Measurements from ENCODE around the gene SLC12A3.
"Not testable (repeated sequence)": the region's sequence is repeated elsewhere in the genome, so short reads cannot be mapped to it uniquely, and the experiment has no call there.

Gene SLC12A3

DNA sequence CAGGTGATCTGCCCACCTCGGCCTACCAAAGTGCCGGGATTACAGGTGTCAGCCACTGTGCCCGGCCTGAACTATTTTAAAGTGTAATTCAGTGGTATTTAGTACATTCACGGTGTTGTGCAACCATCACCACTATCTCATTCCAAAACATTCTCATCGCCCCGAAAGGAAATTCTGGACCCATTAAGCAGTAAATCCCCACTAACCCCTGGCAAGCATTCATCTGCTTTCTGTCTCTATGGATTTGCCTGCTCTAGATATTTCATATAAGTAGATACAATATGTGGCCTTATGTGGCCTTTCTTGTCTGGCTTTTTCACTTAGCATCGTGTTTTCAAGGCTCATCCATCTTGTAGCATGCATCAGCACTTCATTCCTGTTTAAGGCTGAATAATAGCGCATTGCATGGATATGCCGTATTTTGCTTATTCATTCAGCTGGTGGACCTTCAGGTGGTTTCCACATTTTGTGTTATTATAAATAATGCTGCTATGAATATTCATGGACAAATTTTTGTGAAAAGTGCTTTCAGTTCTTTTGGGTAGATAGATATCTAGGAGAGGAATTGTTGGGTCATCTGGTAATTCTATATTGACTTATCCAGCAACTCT is 58.6 kb downstream of the SLC12A3 start:
- DNase-seq = no peak

DNA sequence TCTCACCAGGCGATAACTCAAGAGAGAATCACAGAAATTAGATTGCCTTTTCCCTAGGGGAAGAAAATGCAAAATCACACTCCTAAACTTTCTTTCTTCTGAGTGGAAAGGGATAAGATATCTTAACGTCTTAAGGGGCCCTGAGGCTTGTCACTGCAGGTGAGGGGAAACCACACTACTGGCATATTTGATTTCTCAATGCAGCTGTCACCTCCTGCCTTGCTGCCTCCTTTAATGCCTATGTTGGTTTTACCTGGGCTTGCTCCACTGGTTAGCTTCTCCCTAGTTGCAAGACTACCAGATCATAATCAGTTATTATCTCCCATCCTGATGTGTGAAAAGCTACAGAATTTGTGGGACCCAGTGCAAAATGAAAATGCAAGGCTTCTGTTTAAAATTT is 62.5 kb downstream of the SLC12A3 start:
- DNase-seq = no peak

DNA sequence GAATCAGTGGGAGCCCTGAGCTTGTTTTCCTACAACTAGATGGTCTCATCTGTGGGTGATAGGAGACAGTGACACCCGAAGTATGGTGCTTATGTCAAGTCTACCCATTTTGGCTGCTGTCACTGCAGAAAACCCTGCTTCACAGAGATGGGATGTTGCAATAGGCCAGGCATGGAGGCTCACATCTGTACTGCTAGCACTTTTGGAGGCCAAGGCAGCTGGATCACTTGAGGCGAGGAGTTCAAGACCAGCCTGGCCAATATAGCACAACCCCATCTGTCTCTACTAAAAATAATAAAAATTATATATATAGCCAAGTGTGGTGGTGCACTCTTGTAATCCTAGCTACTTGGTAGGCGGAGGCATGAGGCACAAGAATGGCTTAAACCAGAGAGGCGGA is 64.6 kb downstream of the SLC12A3 start:
- no peak for DNase-seq

DNA sequence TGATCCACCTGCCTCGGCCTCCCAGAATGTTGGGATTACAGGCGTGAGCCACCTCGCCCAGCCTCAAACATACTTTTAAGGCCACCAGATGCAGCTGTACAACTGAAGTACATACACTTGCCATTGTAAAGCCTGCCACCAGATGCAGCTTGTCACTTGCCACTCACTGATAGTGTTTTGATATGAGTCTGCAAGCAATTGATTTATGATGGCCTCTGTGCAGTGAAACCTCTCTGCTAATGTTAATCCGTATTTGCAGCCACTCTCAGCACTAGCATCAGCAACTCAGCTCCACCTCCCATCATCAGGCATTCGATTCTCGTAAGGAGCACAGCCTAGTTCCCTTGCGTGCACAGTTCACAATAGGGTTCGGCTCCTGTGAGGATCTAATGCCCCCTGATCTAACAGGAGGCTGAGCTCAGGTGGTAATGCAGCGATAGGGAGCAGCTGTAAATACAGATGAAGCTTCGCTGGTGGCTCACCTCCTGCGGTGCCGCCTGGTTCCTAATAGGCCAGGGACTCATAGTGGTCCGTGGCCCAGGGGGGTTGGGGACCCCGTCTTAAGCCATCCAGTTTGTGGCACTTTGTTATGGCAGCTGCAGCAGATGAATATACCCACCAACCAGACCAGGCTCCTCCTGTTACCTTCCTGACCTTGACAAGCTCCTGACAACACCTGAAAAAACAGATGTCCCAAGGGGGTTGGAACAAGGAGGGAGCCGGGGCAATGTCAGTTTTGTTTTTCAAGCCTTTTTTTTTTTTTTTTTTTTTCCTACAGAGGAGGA is 65.7 kb downstream of the SLC12A3 start:
- DNase-seq = peak; percentile 59 to 83

DNA sequence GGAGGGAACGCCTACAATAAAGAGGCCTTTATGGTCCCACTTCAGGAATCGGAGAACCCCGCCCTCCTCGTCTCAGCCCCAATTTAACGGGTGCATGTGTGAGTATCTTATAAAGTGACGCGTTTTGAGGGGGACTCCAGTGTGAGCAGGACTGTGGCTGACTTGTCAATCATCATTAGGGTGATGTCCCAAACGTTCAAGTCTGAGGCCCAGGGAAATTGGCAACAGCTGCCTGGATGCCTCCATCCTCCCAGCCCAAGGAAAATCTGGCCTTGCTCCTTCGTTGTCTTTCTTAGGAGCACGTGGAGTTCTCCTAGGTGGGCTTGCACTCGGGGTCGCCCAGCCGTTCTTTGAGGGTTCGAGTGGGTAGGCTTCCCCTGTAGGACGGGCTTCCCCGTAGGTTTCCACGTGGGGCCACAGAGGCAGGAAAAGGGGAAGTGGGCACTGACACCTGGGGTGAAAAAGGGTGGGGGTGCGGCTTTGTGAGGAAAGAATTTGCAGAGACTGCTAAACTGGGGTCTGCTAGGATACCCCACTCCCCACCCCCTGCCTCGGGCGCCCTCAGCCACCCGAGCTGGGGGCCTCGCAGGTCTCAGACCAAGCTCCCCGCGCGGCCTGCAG is 66.4 kb downstream of the SLC12A3 start:
- no peak for DNase-seq

DNA sequence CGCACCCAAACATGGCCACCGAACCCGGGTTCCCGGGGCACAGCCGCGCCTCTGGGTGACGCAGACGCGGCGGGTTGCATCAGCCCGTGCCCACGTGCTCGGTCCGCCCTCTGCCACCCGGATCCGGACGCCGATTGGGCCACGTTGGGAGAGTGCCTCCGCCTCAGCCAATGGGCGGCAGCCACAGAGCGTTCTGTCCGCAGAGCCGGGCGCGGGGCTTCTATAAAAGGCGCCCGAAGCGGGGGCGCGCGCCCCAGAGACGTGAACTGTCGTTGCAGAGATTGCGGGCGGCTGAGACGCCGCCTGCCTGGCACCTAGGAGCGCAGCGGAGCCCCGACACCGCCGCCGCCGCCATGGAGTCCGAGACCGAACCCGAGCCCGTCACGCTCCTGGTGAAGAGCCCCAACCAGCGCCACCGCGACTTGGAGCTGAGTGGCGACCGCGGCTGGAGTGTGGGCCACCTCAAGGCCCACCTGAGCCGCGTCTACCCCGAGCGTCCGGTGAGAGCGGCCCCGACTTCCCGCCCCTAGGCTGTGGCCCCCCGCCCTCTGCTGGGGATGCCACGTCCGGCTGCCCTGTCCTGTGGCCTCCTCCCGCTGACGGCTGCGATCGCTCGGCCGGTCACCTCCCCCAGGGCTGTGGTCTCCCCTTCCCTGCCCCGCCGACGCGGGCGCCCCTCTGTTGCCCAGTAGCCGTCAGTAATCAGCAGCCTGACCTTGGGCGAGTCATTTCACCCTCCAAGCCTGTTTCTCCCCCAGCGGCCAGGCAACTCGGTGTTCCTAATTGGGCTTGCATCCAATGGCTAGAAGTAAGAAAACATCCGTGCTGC is 67.1 kb downstream of the SLC12A3 start, which contains the start of gene HERPUD1:
Gene HERPUD1, plus strand, starts transcription at position 251 of the 829 bp plus-strand sequence. Its CDS starts 103 bp downstream, at position 354.
- peak; percentile 73 to 86 for DNase-seq

DNA sequence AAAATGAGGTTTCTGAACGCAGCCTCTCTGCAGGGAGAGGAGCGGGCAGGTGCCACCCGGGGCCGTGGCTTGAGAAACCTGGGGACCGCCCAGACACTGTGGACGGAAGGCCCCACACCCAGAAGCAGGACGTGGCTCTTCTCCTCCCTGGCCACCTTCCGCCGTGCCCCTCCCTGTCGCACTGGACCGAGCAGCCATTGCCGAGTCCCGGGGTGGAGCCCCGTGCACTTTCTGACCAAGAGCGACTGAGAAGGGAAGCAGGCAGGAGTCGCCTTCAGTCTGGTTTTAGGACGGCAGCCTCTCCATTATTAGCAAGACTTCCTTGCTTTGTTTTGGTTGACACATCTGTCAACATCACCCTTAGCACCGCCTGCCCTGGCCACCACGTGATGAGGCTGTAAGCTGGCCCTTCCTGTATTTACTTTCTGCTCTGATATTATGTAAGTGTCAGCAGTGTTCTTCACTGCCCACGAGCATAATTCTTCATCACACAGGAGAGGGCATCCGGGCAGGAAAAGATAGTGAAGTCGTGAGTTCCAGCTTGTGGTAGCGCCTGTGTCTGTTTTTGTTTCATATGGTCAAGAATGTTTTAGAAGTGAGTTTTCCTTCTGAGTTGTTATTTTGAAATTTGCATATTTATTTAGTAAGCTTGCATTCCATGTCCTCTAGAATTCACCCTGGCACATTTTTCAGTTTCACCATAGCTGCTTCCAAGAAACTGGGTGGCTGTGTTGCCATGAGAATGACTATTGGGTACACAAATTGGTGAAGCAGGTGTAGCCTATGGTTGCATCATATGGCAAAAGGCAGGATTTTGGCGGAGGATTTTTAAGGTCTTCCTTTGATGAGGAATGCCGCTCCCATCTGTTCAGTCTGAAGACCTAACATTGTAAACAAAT is 68.0 kb downstream of the SLC12A3 start:
- no peak for DNase-seq

DNA sequence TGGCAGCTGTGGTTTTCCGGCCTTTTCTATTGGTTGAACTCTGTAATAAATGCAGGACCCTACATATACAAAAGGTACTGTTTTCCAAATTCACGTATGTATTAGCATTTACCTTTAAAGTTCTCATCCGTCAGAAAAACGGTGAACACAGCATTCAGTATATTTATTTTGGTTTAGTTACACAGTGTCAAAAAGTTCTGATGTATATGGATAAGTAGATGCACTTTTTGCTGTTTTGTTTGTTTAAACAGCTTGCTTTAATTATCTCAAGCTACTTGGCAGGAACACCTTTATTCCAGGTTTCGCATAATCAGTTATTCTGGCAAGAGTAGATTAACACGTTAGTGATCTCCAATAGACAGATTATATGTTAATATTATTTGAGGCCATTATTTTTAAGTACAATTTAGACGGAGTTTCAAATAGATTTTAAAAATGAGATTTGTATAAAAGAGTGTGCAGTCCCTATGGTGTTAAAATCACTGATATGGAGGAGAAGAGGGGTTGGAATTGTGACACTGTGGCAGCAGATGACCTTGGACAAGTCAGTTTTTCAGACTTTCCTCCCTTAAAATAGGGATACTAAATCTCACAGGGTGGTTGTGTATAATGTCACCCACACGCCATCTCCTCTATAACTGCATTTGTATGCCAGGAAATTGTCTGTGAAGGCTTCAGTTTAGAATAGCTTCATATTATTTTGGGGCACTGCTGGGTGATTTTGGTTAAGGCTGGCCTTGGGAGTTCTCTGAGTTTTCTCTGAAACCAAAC is 69.0 kb downstream of the SLC12A3 start:
- no peak for DNase-seq

DNA sequence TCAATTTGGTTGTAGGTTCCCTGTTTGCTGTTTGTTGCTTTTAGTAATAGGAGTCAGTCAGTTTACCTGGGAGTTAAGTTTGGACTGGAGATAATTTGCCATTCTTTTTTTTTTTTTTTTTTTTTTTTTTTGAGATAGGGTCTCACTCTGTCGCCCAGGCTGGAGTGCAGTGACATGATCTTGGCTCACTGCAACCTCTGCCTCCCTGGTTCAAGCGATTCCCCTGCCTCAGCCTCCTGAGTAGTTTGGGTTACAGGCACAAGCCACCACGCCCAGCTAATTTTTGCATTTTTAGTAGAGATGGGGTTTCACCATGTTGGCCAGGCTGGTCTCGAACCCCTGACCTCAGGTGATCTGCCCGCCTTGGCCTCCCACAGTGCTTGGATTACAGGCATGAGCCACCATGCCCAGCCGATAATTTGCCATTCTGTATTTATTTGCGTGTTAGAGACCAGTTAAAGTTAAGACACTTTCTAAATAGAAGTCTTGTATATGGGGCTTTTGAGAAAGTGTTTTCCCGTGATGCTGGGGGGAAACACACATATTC is 69.7 kb downstream of the SLC12A3 start:
- DNase-seq = not testable (repeated sequence)

DNA sequence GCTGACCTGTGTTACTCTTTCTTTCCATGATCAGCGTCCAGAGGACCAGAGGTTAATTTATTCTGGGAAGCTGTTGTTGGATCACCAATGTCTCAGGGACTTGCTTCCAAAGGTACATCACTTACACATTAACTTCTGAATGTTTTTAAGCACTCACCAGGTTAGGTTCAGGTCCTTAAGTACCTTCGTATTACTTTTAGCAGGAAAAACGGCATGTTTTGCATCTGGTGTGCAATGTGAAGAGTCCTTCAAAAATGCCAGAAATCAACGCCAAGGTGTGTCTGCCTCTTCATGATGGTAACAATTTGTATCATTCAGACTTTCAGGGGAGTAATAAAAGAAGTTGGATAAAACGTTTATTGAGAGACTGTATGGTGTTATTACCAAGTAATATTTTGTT is 70.2 kb downstream of the SLC12A3 start:
- no peak for DNase-seq

DNA sequence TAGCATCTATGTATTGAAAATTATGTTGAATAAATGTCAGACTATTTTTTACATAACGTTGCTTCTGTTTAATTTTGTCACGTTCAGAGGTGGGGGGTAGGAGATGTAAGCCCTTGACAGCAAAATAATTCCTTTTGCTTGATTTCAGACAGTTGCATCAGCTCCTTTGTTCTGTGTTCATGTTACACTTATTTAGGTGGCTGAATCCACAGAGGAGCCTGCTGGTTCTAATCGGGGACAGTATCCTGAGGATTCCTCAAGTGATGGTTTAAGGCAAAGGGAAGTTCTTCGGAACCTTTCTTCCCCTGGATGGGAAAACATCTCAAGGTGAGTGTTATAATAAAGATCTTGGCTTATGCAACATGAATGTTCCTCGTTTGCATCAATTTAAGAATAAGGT is 71.5 kb downstream of the SLC12A3 start:
- no peak for DNase-seq

DNA sequence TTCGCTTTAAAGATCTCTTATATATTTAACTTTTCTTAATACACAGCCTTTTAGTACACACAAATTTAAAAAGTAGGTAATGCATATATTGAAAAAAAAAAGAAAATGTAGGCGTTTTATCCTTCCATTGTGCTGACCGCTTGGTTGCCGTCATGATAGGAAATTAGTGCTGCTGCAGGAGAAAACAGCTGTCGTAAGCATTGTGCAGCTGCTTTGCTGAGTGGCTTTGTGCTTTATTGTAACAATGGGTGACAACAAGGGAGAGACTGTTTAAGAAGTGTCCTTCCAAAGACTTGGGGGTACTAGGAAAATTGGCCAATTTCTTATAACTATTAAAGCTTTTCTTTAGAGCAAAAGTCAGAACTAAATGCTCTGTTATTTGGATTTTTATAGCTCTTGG is 71.9 kb downstream of the SLC12A3 start:
- no peak for DNase-seq

DNA sequence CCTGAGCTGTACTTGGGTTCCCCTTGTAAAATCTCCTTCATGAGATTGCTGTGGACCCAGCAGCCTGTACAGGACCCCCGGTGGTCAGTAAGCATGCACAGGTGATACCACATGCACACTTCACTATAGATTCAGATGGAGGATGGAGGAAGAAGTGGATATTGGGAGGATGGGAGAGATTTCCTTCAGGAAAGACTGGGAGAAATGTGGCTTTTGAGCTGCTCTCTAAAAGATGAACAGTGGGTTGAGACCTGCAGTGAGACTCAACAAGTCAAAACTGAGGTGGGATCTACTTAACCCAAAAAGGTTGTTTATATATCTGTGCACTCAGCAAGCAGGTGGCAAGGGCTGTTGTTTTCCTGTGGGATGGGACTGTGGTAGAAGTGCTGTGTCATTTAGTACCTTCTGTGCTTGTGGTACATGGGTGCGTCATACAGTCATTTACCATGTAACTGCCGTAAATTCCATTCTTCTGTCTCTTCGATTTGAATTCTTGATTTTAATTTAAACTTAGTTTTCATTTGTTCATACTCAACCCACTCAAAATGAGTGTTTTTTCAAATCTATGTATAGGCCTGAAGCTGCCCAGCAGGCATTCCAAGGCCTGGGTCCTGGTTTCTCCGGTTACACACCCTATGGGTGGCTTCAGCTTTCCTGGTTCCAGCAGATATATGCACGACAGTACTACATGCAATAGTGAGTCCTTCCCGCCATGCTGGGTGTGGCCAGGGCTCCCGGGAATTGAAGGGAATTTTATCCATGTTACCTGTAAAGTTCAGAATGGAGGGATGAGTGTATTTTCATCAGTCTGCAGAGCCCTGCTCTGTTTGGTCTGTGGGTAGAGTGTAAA is 73.9 kb downstream of the SLC12A3 start:
- no peak for DNase-seq

DNA sequence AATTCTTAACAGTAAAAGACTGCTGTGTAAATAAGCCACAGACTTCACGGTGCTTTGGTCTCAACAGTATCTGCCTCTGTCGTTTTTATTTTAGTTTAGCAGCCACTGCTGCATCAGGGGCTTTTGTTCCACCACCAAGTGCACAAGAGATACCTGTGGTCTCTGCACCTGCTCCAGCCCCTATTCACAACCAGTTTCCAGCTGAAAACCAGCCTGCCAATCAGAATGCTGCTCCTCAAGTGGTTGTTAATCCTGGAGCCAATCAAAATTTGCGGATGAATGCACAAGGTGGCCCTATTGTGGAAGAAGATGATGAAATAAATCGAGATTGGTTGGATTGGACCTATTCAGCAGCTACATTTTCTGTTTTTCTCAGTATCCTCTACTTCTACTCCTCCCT is 74.8 kb downstream of the SLC12A3 start:
- peak; percentile 48 to 64 for DNase-seq

DNA sequence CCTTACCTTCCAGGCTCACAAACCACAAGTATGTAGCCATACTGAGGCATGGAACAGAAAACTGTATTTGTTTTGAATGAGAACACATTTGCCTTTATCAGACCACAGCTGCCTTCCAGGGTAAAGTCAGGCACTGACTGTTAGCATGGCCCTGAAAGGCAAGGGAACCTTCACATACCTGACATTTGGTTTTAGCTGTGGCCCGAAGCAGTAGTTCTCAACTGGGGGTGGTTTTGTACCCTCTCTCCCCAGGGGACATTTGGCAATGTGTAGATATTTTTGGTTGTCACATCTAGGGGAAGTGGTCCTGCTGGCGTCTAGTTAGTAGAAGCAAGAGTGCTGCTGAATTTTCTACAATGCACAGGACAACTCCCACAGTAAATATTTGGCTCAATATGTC is 76.1 kb downstream of the SLC12A3 start:
- no peak for DNase-seq

DNA sequence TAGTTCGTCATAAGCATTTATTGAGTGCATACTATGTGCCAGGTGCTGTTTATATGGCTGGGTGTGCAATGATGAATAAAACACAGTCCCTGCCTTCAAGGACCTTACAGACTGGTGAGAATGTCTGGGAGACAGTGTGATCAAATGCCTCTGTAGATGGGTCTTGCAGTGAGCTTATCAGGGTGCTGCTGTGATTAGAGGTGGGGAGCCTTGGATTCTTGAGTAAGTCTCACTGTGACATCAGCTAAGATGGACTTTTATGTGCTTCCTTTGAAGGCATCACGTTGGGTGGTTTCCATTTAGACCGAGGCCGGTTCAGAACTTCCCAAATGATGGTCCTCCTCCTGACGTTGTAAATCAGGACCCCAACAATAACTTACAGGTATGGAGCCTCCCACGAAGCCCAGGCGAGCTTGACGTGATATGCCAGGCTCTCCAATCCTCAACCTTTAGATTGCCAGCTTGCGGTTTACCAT is 76.9 kb downstream of the SLC12A3 start:
- no peak for DNase-seq

DNA sequence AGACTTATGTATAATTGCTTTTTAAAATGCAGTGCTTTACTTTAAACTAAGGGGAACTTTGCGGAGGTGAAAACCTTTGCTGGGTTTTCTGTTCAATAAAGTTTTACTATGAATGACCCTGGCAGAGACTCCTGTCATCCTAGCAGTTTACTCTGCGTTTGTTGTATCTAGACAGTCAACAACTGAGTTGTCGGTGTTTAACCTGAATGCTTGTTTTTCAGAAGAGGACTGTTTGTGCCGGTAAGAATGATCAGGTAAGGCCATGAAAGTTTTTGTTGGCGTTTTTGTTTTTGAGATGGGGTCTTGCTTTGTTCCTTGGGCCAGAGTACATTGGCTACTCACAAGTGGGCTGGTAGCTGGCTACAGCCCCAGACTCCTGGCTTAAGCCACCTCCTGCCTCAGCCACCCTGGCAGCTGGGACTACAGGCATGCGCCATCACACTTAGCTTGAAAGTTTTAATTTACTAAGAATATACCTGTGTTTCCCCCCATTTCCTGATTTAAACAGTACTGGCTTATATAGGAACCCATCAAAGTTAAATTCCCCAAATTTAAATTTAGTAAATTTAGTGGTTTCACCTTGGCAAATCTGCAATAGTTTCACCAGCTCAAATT is 78.9 kb downstream of the SLC12A3 start:
- DNase-seq = no peak

DNA sequence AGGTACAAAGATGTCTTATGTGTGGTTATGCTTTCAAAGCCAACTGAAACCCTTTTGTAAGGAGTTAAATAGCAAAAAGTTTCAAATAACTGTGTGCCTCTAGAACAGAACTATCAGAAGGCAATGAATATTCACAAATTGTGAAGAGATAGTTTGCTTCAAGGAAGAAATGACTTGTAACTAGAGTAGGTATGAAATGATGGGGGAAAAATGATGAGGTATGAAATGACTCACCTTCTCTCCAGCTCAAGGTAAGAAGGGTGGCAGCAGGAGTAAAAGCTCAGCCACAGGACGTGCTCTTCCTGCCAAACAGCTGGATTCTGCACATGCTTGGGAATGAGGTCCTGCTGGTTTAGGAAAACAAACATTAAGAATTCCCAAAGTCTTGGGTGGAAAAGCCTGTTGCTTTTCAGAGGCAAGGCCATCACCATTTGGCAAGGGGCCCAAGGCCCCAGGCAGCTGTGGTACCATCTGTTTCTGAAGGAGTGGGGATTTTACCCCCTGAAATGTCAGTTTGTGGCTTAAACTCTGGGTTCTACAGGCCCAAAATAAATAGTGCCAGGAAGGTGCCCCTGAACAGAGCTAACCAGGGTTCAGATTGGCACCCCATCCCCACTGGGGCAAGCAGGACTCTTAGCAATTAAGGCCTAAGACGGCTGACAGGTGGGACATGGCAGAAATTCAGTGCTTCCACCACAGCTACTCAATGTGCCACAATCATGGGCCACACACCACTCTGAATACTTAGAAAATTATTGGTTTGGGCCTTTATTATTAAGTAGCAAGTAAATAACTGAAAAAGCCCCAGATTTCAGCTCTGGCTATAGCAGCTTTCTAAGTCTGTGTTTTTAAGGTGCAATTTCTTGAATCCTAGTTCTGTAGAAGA is 80.2 kb downstream of the SLC12A3 start:
- no peak for DNase-seq

Measured in NCI-H187 (cell line).